Esophagus squamous epithelium (tissue), 5 donors: Measurements from ENCODE around the gene HIGD1B. TPM values are rescaled to one million over a fixed set of nuclear protein-coding genes. Genes with fewer than 3 reads are reported as not detected.

Experiments used
- DNase-seq: peaks from one replicate; lab custom pipeline; 2025; lab: John Stamatoyannopoulos, UW
- H3K27ac ChIP-seq, 4 donors: fragments of 200-600 bp; sonication (generic); one replicate each; pipeline ENCODE4 v1.5.1; 2016 to 2019; ENCODE audit warnings: mild to moderate bottlenecking in 1 of 4
- H3K27me3 ChIP-seq, 4 donors: fragments of 200-600 bp; sonication (generic); 1 replicate in 3 of 4; 2 replicates in 1 of 4; pipeline versions ENCODE4 v1.5.1 to v1.6.0; 2017 to 2021; ENCODE audit warnings: antibody characterized with exemption in 1 of 4
- H3K36me3 ChIP-seq, 3 donors: fragments of 200-600 bp; sonication (generic); one replicate each; pipeline ENCODE4 v1.5.1; 2016 to 2019
- H3K4me1 ChIP-seq, 3 donors: fragments of 200-600 bp; sonication (generic); one replicate each; pipeline ENCODE4 v1.5.1; 2017 to 2019
- H3K4me3 ChIP-seq, 4 donors: fragments of 200-600 bp; sonication (generic); 1 replicate in 3 of 4; 2 replicates in 1 of 4; pipeline ENCODE4 v1.5.1; 2016 to 2019; ENCODE audit warnings: mild to moderate bottlenecking in 2 of 4, moderate library complexity in 1 of 4
- H3K9me3 ChIP-seq, 3 donors: fragments of 200-600 bp; sonication (generic); one replicate each; pipeline ENCODE4 v1.5.1; 2016 to 2019
- CTCF ChIP-seq, 6 experiments: fragments of 450-650 bp in 4 of 6; fragments of 200-600 bp in 2 of 6; sonication (generic) in 2 of 6; IDR thresholded peaks; one replicate each; pipeline ENCODE4 v1.5.1; 2016 to 2019; ENCODE audit warnings: antibody characterized with exemption in 6 of 6, mild to moderate bottlenecking in 4 of 6, moderate library complexity in 4 of 6
- POLR2A ChIP-seq, 4 donors: fragments of 450-650 bp; IDR thresholded peaks; one replicate each; pipeline ENCODE4 v1.6.1; 2017; ENCODE audit warnings: antibody characterized with exemption in 4 of 4, mild to moderate bottlenecking in 4 of 4, moderate library complexity in 3 of 4
- WGBS, 2 donors: methylation state at CpG; one replicate each; pipeline ENCODE4 v1.1.5; 2018; 5-methylcytosine and 5-hydroxymethylcytosine counted together
- intact Hi-C: fragments of 100-400 bp; cut with DNase I; formaldehyde crosslinking; loops from one replicate; pipeline ENCODE4 v1.15.0; 2022
- total RNA-seq, 4 donors: library from RNA; depleted of rRNA; stranded (reverse); fragments of >200 nt; gene quantifications; one replicate each; pipeline ENCODE4 v1.1.0, GENCODE V29; 2016
- donor health status: DM: yes; HTN: yes; CAD: no.

Gene HIGD1B
- total RNA-seq = 1 to 10 TPM in 3 of 4 donors, not detected in 1; 1.5 to 5.5 (median 2.3) TPM

GRCh38 chr17:44847586-44847985 lies at the start of gene HIGD1B:
Gene HIGD1B (plus strand): TSS chr17:44847883. CDS start chr17:44848153, 270 bp downstream.
- H3K9me3 ChIP-seq = no peaks in the 10 kb centered on the region
- peak within 1 kb of the TSS in 2 of 4 donors; percentile 1 to 54 for H3K27ac ChIP-seq
- no peaks in the 10 kb centered on the region for H3K4me1 ChIP-seq
- peaks cover 16 to 37% (median 18%) of the 10 kb centered on the region in 3 donors for H3K36me3 ChIP-seq
- H3K27me3 ChIP-seq = no peaks in the 10 kb centered on the region
- TF ChIP-seq POLR2A (IDR thresholded peaks at IDR 0.05) = no peak
- no peak for TF ChIP-seq CTCF (IDR thresholded peaks at IDR 0.05)
- DNase-seq = no peak
- 61 to 85% methylated on average over 2 of the region's 2 CpGs for WGBS, 2 donors
- intact Hi-C loops = no loop called here
- H3K4me3 ChIP-seq = no peak within 1 kb of the TSS

DNA sequence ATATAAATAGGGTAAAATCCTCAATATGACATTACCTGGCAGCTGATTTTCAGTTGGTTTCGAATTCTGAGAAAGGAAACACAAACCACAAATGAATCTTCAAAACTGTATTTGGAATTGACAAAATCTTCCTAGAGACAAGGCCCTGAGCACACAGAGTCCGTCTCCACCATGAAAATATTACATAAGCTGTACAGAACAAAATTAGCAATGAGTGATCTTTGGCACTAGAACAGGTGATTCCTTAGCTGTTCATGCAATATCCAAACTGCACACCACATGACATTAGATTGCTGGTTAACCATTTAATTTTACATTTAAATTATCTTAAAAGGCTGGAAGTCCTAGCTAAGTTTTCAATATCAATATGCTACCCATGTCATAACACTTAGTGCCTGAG lies 49.3 kb upstream of the HIGD1B start:
- Histone ChIP-seq H3K4me1 (peaks cover 0 to 25% (median 3%) of the 10 kb centered on the region in 3 donors), H3K36me3 (no peaks in the 10 kb centered on the region), H3K27me3 (no peaks in the 10 kb centered on the region), H3K9me3 (no peaks in the 10 kb centered on the region), H3K4me3 (no peak overlapping the region), H3K27ac (peak overlapping the region; percentile 34 to 80 (median 74))
- 32 to 45% methylated on average over 2 of the region's 2 CpGs for WGBS, 2 donors
- DNase-seq = no peak
- intact Hi-C loops = no loop called here
- TF ChIP-seq POLR2A (IDR thresholded peaks at IDR 0.05) (no peak), CTCF (IDR thresholded peaks at IDR 0.05) (no peak)

DNA sequence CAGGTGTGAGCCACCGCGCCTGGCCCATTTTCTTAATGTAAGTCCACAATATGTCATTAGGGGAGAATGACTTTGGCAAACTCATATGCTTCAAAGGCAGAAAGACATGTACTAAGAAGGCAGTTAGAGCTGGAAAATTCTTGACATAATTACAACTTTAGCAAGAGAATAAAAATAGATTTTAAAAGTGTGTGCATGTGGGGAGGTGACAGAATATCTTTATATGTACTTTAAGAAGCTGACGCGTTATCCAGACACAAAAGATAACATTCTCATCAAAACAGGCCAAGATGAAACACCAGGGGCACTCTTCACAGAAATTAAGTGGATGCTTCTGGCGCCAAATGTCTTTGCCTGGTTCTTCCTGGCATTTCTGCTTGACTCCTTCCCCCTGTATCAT lies 45.8 kb upstream of the HIGD1B start:
- Histone ChIP-seq H3K4me1 (no peaks in the 10 kb centered on the region), H3K27me3 (peaks cover 0 to 6% (median 0%) of the 10 kb centered on the region in 4 donors), H3K9me3 (no peaks in the 10 kb centered on the region), H3K27ac (no peak overlapping the region), H3K4me3 (no peak overlapping the region), H3K36me3 (no peaks in the 10 kb centered on the region)
- intact Hi-C loops = no loop called here
- TF ChIP-seq POLR2A (IDR thresholded peaks at IDR 0.05) = no peak
- no peak for TF ChIP-seq CTCF (IDR thresholded peaks at IDR 0.05)
- WGBS, 2 donors = 88 to 90% methylated on average over 5 of the region's 5 CpGs
- DNase-seq = no peak

GRCh38 chr17:44804302-44805089 lies 43.2 kb upstream of the HIGD1B start:
- intact Hi-C loops = no loop called here
- WGBS, 2 donors = 74 to 81% methylated on average over 5 to 10 of the region's 10 CpGs
- no peak for DNase-seq
- no peaks in the 10 kb centered on the region for H3K4me1 ChIP-seq
- TF ChIP-seq POLR2A (IDR thresholded peaks at IDR 0.05) = no peak
- TF ChIP-seq CTCF (IDR thresholded peaks at IDR 0.05) = no peak
- no peak overlapping the region for H3K4me3 ChIP-seq
- no peaks in the 10 kb centered on the region for H3K9me3 ChIP-seq
- no peaks in the 10 kb centered on the region for H3K36me3 ChIP-seq
- H3K27me3 ChIP-seq = peaks cover 0 to 6% (median 0%) of the 10 kb centered on the region in 4 donors
- H3K27ac ChIP-seq = peak overlapping the region in 3 of 4 donors; percentile 3 to 37 (median 33)

DNA sequence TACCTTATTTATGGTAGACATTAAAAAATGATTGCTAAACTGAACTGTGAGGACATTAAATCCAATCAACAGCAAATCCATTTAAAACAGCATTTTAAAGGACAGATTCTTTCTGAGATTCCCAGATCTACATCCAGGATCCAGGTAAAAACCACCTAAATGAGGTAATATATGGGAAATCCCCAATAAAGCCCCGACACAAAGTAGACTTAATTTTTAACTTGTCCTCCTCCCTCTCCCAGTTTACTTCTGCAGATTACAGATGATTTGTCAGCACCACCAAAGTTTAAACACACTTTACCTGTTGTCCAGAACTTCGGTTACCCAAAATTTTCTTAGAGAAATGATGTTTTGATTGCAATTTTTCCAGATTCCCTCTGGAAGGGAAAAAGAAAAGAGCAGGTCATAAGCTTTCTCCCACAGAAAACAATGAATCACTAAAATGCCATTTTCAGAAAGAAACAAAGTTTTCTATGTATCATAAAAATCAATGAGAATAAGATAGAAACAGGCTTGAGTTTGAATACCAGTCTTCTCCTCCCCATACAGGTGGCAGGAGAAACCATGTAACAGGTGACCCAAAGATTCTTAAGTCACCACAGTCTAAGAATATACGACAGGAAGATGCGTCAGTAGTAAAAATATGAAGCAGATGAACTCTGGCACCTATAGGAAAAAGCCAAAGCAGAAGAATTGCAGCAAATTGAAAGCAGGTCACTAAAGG lies 40.4 kb upstream of the HIGD1B start:
- no peak for DNase-seq
- Histone ChIP-seq H3K36me3 (no peaks in the 10 kb centered on the region), H3K9me3 (no peaks in the 10 kb centered on the region), H3K4me1 (peaks cover 0 to 8% (median 0%) of the 10 kb centered on the region in 3 donors), H3K4me3 (no peak overlapping the region), H3K27me3 (peaks cover 0 to 6% (median 0%) of the 10 kb centered on the region in 4 donors), H3K27ac (no peak overlapping the region)
- intact Hi-C loops = no loop called here
- TF ChIP-seq POLR2A (IDR thresholded peaks at IDR 0.05) (no peak), CTCF (IDR thresholded peaks at IDR 0.05) (no peak)
- 55 to 65% methylated on average over 4 of the region's 4 CpGs for WGBS, 2 donors
